GM12873 (cell line): Measurements from ENCODE around the gene ALG12.

Experiments
- CTCF ChIP-seq: IDR thresholded peaks from 2 replicates; pipeline ENCODE4 v1.5.1; 2012; ENCODE audit warnings: low read depth, mild to moderate bottlenecking, moderate library complexity, low read length, control low read depth; ENCODE audit not compliant: insufficient read depth; ENCODE audit errors: missing control alignments

The ALG12 gene

GRCh38 chr22:49960159-49961004 is 42.1 kb upstream of the ALG12 start, which contains the start of gene PIM3:
Gene PIM3 (plus strand): TSS chr22:49960772. CDS start chr22:49960948, 176 bp downstream.
- TF ChIP-seq CTCF: no peak

- TF ChIP-seq CTCF: no peak
Measured at GRCh38 chr22:49959782-49960158, 41.5 kb upstream of the ALG12 start.

GRCh38 chr22:49958931-49959781 is 40.9 kb upstream of the ALG12 start:
- TF ChIP-seq CTCF: no peak

- no peak for TF ChIP-seq CTCF
Measured at GRCh38 chr22:49958366-49958921, 40.2 kb upstream of the ALG12 start.

- TF ChIP-seq CTCF: no peak
Measured at GRCh38 chr22:49957826-49958365, 39.7 kb upstream of the ALG12 start.

GRCh38 chr22:49956914-49957825 is 38.9 kb upstream of the ALG12 start:
- no peak for TF ChIP-seq CTCF
